Cardiac fibroblast (primary cell): ENCODE results near the gene EFNA2.

ENCODE experiments used
- DNase-seq, 2 donors: peaks; one replicate each; pipeline versions ENCODE4 v3.0.0 to v3.0.0-alpha.2; 2010; ENCODE audit warnings: low read depth in 2 of 2
- H3K4me3 ChIP-seq, 2 donors: replicated peaks in 1 of 2; 1 replicate in 1 of 2; 2 replicates in 1 of 2; pipeline ENCODE4 v1.5.1; 2011; ENCODE audit warnings: low read depth in 2 of 2, low read length in 2 of 2, mild to moderate bottlenecking in 2 of 2, moderate library complexity in 1 of 2
- TF ChIP-seq, protein P1 (sequence below): IDR thresholded peaks from one replicate; pipeline ENCODE4 v1.5.1; 2011; ENCODE audit warnings: low read depth, mild to moderate bottlenecking, low read length, inconsistent platforms

Gene EFNA2

DNA sequence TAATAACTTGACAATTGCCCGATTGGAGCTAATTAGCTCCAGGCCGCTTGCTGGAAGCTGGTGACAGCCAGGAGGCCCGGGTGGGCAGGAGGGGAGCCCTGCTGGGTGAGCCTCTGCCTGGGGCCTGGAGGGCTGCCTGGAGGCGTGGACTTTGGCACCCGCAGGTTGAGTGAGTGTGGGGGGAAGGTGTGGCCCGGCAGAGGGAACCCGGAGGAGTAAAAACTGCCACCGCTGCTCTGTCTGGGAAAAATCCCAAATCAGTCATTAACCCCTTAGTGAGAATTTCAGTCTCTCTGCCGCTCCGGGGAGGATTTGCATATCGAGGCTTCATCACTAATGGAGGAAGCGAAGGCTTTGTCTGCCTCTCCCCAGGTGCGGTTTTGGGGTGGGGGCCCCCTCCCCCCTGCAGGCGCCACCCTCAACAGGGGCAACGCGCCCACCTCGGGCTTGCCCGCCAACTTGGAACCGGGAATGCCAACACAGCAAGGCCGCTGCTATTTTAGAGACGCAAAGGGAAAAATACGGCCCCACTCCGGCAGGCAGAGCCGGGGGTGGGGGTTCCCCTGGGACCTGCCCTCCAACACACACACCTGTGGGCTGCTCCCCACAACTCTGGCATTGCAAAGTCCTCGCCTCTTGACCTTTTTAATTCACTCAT, 6.2 kb downstream of the EFNA2 start:
- no peak overlapping the region for H3K4me3 ChIP-seq
- TF ChIP-seq, protein P1, sequence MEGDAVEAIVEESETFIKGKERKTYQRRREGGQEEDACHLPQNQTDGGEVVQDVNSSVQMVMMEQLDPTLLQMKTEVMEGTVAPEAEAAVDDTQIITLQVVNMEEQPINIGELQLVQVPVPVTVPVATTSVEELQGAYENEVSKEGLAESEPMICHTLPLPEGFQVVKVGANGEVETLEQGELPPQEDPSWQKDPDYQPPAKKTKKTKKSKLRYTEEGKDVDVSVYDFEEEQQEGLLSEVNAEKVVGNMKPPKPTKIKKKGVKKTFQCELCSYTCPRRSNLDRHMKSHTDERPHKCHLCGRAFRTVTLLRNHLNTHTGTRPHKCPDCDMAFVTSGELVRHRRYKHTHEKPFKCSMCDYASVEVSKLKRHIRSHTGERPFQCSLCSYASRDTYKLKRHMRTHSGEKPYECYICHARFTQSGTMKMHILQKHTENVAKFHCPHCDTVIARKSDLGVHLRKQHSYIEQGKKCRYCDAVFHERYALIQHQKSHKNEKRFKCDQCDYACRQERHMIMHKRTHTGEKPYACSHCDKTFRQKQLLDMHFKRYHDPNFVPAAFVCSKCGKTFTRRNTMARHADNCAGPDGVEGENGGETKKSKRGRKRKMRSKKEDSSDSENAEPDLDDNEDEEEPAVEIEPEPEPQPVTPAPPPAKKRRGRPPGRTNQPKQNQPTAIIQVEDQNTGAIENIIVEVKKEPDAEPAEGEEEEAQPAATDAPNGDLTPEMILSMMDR: no peak
- no peak for DNase-seq

GRCh38 chr19:1292419-1293151, 6.9 kb downstream of the EFNA2 start:
- DNase-seq: no peak
- no peak overlapping the region for H3K4me3 ChIP-seq
- TF ChIP-seq, protein P1: no peak

- no peak overlapping the region for H3K4me3 ChIP-seq
- TF ChIP-seq, protein P1: no peak
- DNase-seq: no peak
Observed at GRCh38 chr19:1293782-1294604, 8.3 kb downstream of the EFNA2 start.

DNA sequence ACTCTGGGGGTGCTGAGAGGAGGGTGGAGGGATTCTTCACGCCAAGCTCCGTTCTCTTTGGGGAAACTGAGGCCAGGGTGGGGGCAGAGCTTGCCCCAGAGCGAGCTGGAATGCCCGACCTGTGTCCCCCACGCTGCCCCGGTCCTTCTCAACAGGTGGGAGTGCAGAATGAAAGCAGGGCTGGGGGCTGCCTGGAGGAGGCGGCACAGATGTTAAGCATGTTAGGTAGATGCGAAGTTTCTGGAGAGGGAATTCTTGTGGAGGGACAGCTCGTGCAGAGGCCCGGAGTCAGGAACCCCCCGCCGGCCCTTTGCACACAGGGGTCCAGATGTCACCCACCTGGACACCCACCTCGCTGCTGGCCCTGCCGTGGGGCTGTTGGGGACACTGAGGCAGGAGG, 9.0 kb downstream of the EFNA2 start:
- H3K4me3 ChIP-seq: no peak overlapping the region
- no peak for DNase-seq

DNA sequence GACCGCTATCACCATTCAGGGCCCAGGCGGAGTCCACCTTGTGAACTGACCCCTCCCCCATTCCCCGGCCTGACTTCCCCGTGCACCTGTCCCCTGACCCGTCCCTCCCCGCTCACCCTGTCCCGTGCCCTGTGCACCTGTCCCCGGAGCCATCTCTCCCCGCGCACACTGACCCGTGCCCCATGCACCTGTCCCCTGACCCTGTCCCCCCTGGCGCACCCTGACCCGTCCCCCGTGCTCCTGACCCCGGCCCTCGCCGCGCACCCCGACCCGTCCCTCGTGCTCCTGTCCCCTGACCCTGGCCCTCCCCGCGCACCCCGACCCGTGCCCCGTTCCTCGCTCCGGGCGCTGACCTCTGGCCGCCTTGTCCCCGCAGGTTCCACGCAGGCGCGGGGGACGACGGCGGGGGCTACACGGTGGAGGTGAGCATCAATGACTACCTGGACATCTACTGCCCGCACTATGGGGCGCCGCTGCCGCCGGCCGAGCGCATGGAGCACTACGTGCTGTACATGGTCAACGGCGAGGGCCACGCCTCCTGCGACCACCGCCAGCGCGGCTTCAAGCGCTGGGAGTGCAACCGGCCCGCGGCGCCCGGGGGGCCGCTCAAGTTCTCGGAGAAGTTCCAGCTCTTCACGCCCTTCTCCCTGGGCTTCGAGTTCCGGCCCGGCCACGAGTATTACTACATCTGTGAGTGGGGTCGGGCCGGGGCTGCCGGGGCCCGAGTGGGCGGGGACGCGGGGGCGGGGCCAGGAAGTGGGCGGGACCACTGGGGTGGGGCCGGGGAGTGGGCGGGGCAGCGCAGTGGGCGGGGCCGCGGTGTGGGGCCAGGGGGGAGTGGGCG, 9.7 kb downstream of the EFNA2 start:
- DNase-seq: peak in 1 of 2 donors; percentile 32
- TF ChIP-seq, protein P1: no peak
- no peak overlapping the region for H3K4me3 ChIP-seq

More for the DNA sequence above, 9.0 kb downstream of the EFNA2 start:
- TF ChIP-seq, protein P1: no peak

GRCh38 chr19:1296078-1296477, 10.4 kb downstream of the EFNA2 start:
- H3K4me3 ChIP-seq: no peak overlapping the region
- DNase-seq: no peak
- TF ChIP-seq, protein P1: no peak
